Measurements from ENCODE around the gene KAZN.

Gene KAZN

DNA sequence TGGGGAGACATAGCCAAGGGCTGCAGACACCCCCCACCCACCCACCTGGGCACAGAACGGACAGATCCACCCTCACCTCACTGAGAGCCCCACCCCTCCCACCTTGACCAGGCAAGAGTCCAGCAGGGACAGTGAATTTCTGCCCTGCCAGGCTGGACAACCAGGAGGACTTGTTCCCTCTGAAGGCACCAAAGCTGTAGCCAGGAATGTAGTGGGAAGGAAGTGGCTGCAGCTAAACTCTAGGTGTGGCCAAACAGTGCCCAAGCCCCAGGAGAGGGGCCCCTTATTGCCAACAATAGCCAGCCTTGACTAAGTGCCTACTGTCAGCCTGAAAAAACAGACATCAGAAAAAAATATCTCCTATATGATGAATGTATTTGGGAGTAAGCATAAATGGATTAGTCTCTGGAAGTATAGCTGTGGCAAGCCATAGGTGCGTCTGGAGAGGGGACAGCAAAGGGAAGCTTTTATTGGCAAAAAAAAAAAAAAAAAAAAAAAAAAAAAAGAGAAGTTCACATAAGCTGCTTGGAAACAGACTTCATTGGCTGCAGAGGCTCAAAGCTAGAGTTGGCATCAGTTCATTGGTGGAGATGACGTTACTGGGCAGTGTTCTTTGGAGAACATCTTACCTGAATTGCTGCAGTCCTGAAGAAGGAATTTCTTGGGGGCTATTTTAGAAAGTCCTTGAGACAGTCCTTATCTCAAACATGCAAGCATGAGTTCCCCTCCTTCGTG, 490.9 kb downstream of the KAZN start:
- no peak for DNase-seq (ENCODE audit: low read depth in 2 of 2)

- DNase-seq (ENCODE audit: low read depth in 2 of 2), result no peak
Measured at GRCh38 chr1:15090373-15090772, 491.9 kb downstream of the KAZN start.

GRCh38 chr1:15094056-15094455, 495.6 kb downstream of the KAZN start:
- no peak for DNase-seq (ENCODE audit: low read depth in 2 of 2)

- no peak for DNase-seq (ENCODE audit: low read depth in 2 of 2)
Measured at GRCh38 chr1:15094719-15095495, 496.4 kb downstream of the KAZN start.

DNA sequence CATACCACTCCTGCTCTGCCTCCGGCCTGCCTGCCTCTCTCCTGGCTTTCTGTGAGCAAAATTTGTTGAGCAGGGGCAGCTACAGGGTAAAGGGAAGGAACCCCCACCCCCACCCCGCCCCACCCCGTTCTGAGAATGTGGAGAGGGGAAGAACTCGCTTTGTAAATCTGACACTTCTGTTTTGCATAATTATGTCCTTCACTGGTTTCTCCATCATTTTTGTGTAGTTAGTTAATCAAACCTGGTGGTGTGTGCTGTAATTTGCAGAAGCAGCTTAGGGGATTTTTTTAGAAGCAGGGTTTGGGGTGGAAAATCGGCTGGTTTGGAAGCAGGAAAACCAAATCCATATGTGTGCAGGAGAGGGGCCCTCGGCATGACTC, 497.0 kb downstream of the KAZN start:
- no peak for DNase-seq (ENCODE audit: low read depth in 2 of 2)

DNA sequence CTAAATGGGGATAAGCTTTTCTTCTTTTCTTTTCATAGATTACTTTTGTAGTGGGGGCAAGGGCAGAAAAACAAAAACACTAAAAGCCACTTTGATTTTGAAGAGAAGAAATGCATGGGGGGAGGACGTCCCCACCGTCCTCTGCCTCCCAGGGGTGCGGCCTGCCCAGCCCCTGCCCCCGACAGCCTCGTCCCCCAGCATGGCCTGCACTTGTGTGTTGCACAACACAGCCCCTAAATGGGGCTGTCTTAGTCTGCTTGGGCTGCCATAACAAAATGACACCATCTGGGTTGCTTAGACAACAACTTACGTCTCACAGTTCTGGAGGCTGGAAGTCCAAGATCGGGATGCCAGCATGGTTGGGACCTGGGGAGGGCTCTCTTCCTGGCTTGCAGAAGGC, 497.8 kb downstream of the KAZN start:
- no peak for DNase-seq (ENCODE audit: low read depth in 2 of 2)

- no peak for DNase-seq (ENCODE audit: low read depth in 2 of 2)
Measured at GRCh38 chr1:15098176-15099125, 500.0 kb downstream of the KAZN start.

DNA sequence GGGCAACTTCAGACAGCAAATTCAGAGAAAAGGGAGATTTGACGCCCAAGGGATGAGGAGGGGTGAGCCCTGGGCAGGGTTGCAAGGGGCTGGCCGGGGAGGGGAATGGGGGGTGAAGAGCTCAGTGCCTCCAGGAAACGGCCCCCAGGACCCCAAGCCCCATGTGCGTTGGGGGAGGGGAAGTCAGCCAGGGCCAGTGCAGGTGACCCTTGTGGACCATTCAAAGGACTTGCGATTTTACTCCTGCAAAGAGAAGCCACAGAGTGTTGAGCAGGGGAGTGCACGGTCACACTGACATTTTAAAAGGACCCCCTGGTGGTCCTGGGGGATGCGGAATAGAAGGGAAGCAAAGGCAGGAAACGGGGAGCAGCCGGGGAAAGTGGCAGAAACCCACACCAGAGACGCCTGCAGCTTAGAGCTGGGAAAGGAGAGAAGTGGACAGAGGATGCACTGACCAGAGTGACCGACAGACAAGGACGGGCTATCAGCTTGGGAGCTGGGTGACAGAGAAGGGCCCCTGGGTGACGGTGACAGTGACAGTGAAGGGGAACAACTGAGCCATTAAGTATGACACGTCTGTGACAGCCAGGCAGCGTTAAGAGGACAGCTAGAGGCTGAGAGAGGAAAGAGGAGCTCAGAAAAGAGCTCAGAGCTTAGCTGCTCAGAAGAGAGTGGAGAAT, 501.1 kb downstream of the KAZN start:
- no peak for DNase-seq (ENCODE audit: low read depth in 2 of 2)

DNA sequence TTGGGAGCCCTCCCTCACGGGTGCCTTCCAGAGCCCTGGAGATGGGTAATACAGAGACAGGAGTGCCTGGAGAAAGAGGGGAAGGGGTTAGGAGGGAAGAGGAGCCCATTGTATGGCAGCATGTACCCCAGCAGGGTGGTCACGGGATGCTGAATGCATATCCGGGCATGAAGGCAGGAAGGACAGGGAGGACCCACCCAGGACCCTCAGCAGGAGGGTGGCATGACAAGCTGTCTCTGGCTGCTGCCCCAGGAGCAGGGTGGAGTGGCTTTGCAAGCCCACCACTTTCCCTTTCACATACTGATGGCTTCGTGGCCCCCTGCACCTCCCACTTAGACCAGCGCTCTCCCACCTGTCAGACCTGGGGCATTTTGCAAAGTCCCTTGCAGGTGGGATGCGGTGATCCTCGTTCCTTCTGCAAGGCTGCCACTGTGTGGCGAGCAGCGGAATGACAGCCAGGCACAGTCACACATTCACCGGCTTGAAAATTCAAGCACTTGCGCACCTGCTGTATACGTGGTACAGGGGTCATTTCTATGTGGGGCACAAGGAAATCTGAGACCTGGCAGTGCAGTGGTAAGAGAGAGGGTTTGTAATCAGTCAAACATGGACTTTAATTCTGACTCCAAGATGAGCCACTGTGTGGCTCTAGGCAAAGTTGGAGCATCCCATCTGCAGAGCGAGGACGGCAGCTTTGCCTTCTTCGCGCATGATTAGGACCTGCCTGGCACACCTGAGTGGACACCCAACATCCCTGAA, 501.8 kb downstream of the KAZN start:
- DNase-seq (ENCODE audit: low read depth in 2 of 2), result peak; percentile 20 to 36

DNA sequence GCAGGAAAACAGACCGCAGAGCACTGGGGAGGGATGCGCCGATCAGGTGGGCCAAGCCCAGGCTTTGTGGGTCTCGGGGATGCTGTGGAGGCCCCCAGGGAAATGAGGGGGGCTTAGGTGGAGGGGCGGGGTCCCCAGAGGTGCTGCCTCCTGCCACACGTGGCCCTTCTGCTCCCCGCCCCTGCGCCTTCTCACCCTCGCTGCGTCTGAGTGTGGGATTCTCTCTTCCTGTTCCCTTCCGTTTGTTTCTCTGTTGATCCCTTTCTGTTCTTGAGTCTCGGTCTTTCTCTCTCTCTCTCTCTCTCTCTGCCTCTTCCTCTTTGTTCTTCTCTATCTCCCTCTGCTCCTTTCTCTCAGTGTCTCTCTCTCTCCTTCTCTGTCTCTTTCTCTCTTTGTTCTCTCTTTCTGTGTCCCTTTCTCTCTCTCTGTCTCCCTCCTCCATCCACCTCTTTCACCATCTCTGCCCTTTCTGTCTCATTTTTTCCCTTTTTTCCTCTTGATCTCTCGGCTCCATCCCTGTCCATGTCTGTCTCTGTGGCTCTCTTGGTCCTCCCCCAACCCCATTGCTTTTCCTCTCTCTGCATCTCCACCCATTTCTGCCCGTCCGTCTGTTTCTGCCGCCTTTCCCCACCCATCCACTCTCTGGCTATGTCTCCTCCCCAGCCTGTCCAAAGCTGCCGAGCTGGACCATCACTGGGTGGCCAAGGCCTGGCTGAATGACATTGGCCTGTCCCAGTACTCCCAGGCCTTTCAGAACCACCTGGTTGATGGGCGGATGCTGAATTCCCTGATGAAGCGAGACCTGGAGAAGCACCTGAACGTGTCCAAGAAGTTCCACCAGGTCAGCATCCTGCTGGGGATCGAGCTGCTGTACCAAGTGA, 502.6 kb downstream of the KAZN start:
- DNase-seq (ENCODE audit: low read depth in 2 of 2), result no peak

DNA sequence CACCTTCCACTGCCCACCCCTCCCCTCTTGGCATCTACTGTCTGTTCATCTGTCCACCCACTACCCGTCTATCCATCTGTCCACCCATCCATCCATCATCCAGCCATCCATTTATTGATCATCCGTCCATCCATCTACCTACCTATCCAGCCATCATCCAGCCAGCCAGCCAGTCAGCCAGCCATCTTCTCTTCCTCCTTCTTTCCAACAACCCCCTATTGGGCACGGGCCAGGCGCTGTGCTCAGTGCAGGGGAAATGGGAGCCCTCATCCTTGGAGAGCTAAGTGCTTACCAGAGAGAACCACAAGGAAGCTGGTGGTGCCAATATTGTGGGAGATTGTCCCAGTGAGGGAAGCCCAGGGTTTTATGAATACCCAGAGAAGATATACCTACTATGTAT, 503.3 kb downstream of the KAZN start:
- DNase-seq (ENCODE audit: low read depth in 2 of 2), result no peak

DNA sequence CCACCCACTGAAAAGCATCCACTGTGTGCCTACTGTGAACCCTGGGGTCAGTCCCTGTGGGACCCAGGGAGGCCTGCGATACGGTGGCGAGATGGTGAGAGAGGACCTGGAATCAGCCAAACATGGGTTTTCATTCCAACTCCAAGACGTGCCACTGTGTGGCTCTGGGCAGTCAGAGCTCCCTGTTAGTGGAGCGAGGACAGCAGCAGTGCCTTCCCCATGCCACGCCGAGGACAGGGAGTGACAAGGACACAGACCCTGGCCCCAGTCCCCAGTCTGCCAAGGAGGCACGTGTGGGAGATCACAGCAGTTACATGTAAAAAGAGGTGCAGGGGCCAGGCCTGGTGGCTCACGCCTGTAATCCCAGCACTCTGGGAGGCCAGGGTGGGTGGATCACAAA, 504.2 kb downstream of the KAZN start:
- no peak for DNase-seq (ENCODE audit: low read depth in 2 of 2)

DNA sequence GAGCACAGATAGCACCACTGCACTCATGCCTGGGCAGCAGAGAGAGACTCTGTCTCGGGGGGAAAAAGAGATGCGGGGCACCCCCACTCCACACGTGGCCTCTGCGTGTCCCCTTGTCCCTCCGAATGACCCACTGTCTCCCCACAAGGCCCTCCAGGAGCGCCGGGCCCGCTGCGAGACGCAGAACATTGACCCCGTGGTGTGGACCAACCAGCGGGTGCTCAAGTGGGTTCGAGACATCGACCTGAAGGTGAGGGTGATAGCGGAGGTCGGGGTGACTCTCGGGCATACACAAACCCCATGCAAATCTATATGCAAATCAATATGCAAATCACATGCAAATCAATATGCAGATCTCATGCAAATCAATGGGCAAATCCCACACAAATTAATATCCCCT, 504.7 kb downstream of the KAZN start:
- DNase-seq (ENCODE audit: low read depth in 2 of 2), result no peak

DNA sequence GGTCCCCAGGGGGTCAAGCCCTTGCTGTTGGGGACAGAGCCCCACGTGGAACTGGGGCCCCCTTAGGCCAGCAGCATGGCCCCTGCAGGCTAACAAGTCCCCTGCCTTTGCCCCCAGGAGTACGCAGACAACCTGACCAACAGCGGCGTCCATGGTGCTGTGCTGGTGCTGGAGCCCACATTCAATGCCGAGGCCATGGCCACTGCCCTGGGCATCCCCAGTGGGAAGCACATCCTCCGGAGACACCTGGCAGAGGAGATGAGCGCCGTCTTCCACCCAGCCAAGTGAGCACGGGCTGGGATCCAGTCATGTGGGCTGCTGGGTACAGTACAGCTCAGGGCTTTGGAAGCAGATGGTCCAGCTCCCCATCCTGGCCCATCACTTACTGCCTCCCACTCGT, 505.4 kb downstream of the KAZN start:
- no peak for DNase-seq (ENCODE audit: low read depth in 2 of 2)

DNA sequence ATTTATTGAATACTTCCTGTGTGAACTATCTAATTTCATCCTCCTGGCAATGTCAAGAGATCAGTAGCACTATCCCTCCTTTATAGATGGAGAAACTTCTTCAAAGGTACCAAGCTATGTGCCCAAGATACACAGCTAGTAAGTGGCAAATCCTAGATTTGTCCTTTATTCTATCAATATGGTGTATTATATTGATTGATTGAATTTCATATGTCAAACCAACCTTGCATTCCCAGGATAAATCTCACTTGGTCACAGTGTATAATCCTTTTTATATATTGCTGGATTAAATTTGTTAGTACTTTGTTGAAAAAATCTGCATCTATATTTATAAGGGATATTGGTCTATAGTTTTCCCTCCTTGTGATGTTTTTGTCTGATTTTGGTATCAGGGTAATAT, 506.3 kb downstream of the KAZN start:
- DNase-seq (ENCODE audit: low read depth in 2 of 2), result no peak

DNA sequence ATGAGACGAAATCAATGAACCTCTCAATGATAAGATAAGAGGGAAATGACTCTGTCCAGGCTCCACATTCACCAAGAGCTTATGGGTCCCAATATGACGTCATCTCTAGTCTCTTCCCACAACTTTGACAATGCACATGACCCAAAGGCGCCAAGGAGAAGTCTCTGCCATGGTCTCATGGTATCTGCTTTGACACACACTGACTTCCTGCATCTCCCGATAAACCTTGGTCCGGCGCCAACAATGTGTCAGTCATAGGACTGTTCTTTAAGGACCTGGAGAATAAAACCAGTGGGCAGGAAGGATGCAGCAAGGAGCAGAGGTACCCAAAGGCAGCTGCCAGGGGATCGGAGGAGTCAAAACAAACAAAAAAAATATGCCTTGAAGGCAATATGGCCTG, 508.1 kb downstream of the KAZN start:
- no peak for DNase-seq (ENCODE audit: low read depth in 2 of 2)

DNA sequence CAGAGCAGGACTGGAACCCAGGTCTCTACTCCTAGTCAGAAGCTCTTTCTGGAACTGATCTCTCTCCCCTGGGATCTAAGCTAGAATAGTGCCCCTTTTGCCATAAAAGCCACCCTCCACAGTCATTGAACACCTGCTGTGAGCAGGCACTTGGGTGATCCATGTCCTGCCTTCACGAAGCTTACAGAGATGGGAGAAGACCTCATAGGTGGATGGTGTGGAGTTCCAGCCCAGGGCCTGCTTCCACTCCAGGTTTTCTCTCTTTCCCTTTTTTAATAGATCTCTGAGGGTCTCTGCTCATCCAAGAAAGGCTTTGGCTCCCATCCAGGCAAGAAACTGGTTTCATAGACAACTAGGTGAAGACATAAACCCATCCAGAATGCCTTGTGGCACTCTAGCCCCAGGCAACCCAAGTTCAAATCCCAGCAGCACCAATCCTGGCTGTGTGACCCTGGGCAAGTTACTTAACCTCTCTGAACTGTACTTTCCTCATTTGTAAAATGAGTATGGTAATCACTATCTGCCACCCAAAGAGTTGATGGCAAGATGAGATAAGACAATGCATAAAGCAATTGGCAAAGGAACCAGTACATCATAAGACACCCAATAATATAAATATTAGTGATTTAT, 508.7 kb downstream of the KAZN start:
- DNase-seq (ENCODE audit: low read depth in 2 of 2), result no peak

DNA sequence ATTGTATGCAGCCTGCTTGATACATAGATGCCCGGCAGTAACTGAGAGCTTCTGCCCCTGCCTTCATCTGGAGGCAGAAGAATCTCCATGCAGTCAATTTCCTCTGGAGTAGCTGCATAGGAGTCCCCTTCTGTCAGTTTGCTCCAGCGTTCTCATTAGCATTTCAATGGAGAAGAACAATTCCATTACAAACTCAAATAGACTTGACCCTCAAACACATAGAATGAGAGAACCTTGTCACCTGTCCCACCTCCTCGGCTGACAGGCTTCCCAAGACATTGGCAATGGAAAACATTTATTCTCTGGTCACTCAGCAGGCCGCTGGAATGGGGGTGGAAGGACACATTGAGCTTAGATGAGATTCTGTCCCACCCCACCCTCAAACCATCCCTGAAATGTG, 509.4 kb downstream of the KAZN start:
- DNase-seq (ENCODE audit: low read depth in 2 of 2), result no peak

DNA sequence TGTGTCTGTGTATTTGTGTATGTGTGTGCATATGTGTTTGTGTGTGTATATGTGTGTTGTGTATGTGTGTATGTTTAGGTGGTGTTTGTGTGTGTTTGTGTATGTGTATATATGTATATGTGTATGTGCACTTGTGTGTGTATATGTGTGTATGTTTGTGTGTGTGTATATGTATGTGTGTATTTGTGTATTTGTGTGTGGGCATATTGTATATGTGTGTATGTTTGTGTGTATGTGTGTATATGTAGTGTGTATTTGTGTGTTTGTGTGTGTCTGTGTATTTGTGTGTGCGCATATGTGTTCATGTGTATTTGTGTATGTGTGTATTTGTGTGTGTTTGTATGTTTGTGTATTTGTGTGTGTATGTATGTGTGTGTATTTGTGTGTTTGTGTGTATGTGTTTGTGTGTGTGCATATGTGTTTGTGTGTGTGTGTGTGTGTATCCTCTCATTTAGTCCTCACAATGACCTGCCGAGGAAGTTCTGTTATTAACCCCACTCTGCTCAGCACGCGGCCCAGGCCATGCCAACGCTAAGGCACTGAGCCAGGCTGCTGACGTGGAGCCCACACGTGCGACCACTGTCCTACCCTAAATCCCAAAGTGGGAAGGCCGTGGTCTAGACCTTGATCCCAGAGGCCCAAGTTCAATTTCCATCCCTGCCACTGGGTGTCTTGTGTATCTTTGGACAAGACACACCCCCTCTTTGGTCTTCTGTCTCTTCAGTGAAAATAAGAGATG, 511.8 kb downstream of the KAZN start:
- DNase-seq (ENCODE audit: low read depth in 2 of 2), result no peak

All from stimulated activated CD4-positive, alpha-beta T cell treated with anti-CD3 and anti-CD28 coated beads, Interleukin-15, amount 100 ng/mL, for 48 hours (primary cell).